KMS-11 (cell line): Measurements from ENCODE around the gene GARS1.

Experiments used
- H2AFZ ChIP-seq: fragments of 200-600 bp; sonication (generic); 2 replicates; pipeline ENCODE4 v1.6.1; 2016; ENCODE audit warnings: antibody characterized with exemption, mixed run types, low read depth
- H3K27ac ChIP-seq: fragments of 200-600 bp; sonication (generic); 2 replicates; pipeline ENCODE4 v1.6.1; 2016; ENCODE audit warnings: mild to moderate bottlenecking, mixed run types
- H3K27me3 ChIP-seq: fragments of 200-600 bp; sonication (generic); 2 replicates; pipeline ENCODE4 v1.6.1; 2017; ENCODE audit warnings: mild to moderate bottlenecking, low read depth, mixed run types, moderate library complexity; ENCODE audit not compliant: insufficient read depth
- H3K36me3 ChIP-seq: fragments of 200-600 bp; sonication (generic); 2 replicates; pipeline ENCODE4 v1.6.1; 2017; ENCODE audit warnings: mild to moderate bottlenecking, mixed run types; ENCODE audit not compliant: insufficient read depth
- H3K4me1 ChIP-seq: fragments of 200-600 bp; sonication (generic); 2 replicates; pipeline ENCODE4 v1.6.1; 2016; ENCODE audit warnings: mild to moderate bottlenecking, low read depth, mixed run types; ENCODE audit not compliant: poor library complexity, severe bottlenecking
- H3K4me2 ChIP-seq: fragments of 200-600 bp; sonication (generic); 2 replicates; pipeline ENCODE4 v1.7.0; 2016; ENCODE audit warnings: mild to moderate bottlenecking, mixed run types
- H3K4me3 ChIP-seq: fragments of 200-600 bp; sonication (generic); IDR thresholded peaks from 2 replicates; pipeline ENCODE4 v1.6.1; 2017; ENCODE audit warnings: low read depth, low read length, mixed read lengths; ENCODE audit not compliant: insufficient read depth
- H3K79me2 ChIP-seq: fragments of 200-600 bp; sonication (generic); 2 replicates; pipeline ENCODE4 v1.6.1; 2016; ENCODE audit warnings: low read depth, mixed run types; ENCODE audit not compliant: insufficient read depth
- H3K9ac ChIP-seq: fragments of 200-600 bp; sonication (generic); 2 replicates; pipeline ENCODE4 v1.6.1; 2016; ENCODE audit warnings: mild to moderate bottlenecking, mixed run types
- H4K20me1 ChIP-seq: fragments of 200-600 bp; sonication (generic); 2 replicates; pipeline ENCODE4 v1.6.1; 2016; ENCODE audit warnings: mild to moderate bottlenecking, mixed run types; ENCODE audit not compliant: insufficient read depth
- TF ChIP-seq, protein P1 (sequence below): fragments of 200-600 bp; sonication (generic); conservative IDR thresholded peaks from 2 replicates; pipeline ENCODE4 v1.6.1; 2017; ENCODE audit warnings: low read depth, mild to moderate bottlenecking, antibody characterized with exemption, low read length, moderate library complexity, mixed read lengths

GARS1 gene

DNA sequence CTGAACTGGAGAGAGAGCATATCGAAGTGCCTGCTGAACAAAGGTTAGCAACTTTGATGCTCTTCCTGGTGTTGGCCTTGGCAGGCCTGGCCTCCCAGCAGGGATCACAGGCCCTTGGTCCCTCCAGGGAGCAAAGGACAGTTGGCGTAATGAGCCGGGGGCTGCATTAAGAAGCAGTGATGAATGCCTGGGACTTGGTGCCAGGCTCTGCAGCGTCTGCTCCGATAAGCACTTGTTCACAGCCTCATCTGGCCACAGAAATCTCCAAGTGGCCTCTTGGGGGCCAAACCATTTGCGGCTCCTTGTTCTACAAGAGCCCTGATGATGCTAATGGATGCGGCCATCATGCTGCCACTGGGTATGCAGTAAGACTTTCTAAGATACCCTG is 55.7 kb downstream of the GARS1 start:
- no peak overlapping the region for H3K9ac ChIP-seq
- H3K4me2 ChIP-seq: no peak overlapping the region
- no peak overlapping the region for H2AFZ ChIP-seq
- no peak overlapping the region for H3K4me3 ChIP-seq
- TF ChIP-seq, protein P1, sequence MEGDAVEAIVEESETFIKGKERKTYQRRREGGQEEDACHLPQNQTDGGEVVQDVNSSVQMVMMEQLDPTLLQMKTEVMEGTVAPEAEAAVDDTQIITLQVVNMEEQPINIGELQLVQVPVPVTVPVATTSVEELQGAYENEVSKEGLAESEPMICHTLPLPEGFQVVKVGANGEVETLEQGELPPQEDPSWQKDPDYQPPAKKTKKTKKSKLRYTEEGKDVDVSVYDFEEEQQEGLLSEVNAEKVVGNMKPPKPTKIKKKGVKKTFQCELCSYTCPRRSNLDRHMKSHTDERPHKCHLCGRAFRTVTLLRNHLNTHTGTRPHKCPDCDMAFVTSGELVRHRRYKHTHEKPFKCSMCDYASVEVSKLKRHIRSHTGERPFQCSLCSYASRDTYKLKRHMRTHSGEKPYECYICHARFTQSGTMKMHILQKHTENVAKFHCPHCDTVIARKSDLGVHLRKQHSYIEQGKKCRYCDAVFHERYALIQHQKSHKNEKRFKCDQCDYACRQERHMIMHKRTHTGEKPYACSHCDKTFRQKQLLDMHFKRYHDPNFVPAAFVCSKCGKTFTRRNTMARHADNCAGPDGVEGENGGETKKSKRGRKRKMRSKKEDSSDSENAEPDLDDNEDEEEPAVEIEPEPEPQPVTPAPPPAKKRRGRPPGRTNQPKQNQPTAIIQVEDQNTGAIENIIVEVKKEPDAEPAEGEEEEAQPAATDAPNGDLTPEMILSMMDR: no peak
- H3K36me3 ChIP-seq: no peaks in the 10 kb centered on the region
- no peaks in the 10 kb centered on the region for H3K79me2 ChIP-seq
- no peaks in the 10 kb centered on the region for H3K4me1 ChIP-seq
- H3K27ac ChIP-seq: no peak overlapping the region
- H3K27me3 ChIP-seq: no peaks in the 10 kb centered on the region
- H4K20me1 ChIP-seq: no peaks in the 10 kb centered on the region

DNA sequence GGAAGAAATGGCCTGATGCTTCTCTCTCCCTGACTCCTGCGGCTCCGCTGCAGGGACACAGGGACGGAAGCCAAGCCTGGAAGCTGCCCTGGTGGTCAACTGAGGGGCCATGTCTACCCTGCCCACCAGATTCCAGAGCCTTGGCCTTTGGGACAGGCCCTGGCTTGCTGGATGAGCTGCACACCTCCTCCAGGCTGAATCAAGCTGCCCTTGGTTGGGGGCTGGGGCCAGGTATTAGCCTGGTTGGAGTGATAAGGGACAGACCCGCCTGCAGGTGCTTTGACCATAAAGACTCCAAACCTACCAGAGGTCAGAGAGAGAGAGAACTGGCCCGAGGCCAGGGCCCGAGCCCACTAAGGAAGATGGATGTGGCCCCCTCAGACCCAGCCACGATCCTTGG is 57.5 kb downstream of the GARS1 start:
- Histone ChIP-seq H4K20me1 (no peaks in the 10 kb centered on the region), H3K79me2 (no peaks in the 10 kb centered on the region), H3K27ac (no peak overlapping the region), H3K36me3 (no peaks in the 10 kb centered on the region), H3K9ac (no peak overlapping the region), H3K4me2 (no peak overlapping the region), H3K4me1 (no peaks in the 10 kb centered on the region), H2AFZ (no peak overlapping the region), H3K27me3 (no peaks in the 10 kb centered on the region), H3K4me3 (no peak overlapping the region)
- TF ChIP-seq, protein P1: no peak

DNA sequence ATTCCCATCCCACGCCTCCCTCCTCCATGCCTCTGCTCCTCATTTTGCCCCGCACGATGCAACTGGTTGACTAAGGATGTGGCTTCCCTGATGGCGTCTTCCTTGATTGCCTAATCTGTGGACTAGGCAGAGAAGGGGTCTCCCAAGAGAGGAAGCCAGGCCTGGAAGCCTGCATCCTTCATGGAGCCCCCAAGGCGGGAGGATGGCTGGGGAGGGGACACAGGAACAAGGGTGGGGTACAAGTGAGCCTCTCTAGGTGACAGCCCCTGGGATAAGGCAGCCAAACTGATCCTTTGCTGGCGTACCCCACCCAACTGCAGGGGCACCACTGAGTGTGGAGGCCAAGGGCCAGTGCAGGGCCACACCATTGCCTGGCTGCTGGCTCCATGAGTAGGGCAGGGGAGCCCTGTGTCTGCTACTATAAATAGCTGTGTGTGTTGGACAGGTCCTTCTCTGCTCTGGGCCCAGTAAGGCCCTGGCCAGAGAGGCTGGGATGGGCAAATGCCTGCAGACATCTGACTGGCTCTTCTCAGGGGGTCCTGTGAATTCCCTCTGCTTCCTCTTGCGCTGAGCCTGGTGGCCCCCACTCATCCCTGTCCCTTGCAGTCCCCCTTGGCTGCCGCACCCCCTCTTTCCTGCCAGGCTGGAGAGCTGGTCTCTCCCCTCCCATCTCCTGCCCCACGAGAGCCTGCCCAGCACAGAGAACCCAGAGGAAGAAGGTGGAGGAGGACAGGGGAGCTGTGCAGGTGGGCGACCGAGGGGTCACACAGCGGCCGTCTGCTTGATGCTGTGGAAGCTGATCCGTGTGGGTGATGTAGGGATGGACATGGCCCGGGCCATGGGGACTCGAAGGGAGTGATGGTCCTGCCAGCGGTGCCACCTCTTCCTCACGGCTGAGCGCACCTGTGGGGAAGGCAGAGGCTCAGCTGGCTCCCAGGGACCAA is 58.3 kb downstream of the GARS1 start:
- Histone ChIP-seq H3K36me3 (no peaks in the 10 kb centered on the region), H3K9ac (no peak overlapping the region), H3K4me1 (no peaks in the 10 kb centered on the region), H3K27ac (no peak overlapping the region), H3K4me2 (no peak overlapping the region), H3K27me3 (no peaks in the 10 kb centered on the region), H4K20me1 (no peaks in the 10 kb centered on the region), H2AFZ (no peak overlapping the region), H3K4me3 (no peak overlapping the region), H3K79me2 (no peaks in the 10 kb centered on the region)
- TF ChIP-seq, protein P1: no peak

DNA sequence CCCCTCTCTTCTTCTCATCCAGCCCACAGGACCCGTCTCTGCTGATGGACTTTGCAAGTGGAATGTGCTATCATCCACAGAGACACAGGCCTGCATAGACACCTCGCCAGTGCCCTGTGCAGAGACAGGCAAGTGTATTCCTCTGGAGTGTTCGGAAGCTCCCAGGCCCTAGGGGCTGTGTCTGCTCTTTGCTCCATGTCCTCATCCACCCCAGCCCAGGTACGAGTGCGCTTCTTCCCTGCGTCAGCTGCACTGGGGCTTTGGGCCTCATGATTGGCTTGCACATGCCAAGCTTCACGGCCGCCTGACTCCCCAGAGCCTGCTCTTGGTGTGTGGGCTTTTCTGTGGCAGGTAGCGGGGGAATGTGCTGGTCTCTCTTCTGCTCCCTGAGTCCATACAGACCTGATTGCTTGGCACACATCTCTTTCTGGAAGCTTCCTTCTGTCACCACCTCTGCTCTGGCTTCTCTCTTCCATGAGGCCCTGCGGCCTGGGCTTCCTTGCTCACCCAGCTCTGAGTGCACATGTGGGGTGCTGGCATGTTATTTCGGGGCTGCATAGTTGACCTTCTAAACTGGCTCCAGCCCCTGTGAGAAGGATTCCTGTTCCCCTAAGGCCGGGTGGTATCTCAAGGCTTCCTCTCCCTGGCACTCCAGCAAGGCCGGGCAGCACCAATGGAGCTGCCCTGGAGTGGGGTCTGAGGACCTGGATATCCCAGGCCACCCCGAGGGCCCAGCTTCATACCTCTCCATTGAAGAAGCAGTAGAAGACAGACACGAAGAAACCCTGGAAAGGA is 59.8 kb downstream of the GARS1 start:
- no peak overlapping the region for H2AFZ ChIP-seq
- TF ChIP-seq, protein P1: no peak
- H3K4me3 ChIP-seq: no peak overlapping the region

More for the DNA sequence above, 59.8 kb downstream of the GARS1 start:
- Histone ChIP-seq H3K36me3 (no peaks in the 10 kb centered on the region), H3K79me2 (no peaks in the 10 kb centered on the region), H3K4me2 (no peak overlapping the region), H3K4me1 (no peaks in the 10 kb centered on the region), H3K27me3 (no peaks in the 10 kb centered on the region), H3K27ac (no peak overlapping the region), H3K9ac (no peak overlapping the region), H4K20me1 (no peaks in the 10 kb centered on the region)
